ENCODE measurements around the gene OSBPL10.

DNA sequence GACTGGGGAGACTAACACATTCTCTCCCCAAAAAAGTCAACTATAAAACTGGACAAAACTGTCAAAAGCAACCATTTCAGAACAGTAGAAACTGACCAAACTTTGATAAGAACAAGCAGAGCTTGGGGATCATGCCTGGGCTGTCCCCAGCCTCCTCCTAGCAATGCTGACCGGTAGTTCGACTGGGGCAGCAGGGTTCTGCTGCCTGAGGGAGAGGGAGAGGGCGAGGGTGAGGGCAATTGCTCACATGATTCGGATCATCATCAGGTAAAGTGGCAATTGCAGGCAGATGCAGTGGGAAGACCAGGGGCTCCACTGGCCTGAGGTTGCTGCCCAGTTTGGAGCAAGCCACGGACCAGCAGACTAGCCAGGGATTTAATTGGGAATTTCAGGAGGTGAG, 88.6 kb downstream of the OSBPL10 start:
- TF ChIP-seq, protein P1, sequence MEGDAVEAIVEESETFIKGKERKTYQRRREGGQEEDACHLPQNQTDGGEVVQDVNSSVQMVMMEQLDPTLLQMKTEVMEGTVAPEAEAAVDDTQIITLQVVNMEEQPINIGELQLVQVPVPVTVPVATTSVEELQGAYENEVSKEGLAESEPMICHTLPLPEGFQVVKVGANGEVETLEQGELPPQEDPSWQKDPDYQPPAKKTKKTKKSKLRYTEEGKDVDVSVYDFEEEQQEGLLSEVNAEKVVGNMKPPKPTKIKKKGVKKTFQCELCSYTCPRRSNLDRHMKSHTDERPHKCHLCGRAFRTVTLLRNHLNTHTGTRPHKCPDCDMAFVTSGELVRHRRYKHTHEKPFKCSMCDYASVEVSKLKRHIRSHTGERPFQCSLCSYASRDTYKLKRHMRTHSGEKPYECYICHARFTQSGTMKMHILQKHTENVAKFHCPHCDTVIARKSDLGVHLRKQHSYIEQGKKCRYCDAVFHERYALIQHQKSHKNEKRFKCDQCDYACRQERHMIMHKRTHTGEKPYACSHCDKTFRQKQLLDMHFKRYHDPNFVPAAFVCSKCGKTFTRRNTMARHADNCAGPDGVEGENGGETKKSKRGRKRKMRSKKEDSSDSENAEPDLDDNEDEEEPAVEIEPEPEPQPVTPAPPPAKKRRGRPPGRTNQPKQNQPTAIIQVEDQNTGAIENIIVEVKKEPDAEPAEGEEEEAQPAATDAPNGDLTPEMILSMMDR (IDR thresholded peaks at IDR 0.05; ENCODE audit: low read length), result no peak
- no peak for TF ChIP-seq EZH2 (IDR thresholded peaks at IDR 0.05; ENCODE audit: borderline replicate concordance, low read length)

Data from OCI-LY1 (cell line).